Panc1 (cell line): ENCODE measurements around the gene SCAP. TPM values are rescaled to one million over a fixed set of nuclear protein-coding genes. Genes with fewer than 3 reads are reported as not detected.

Experiments used
- ATAC-seq: fragments of 200-7000 bp; cut with Tn5 transposase; 2 replicates; pipeline ENCODE4 v1.9.1; 2020; ENCODE audit warnings: mild to moderate bottlenecking, moderate library complexity
- BruUV-seq: library from RNA; stranded (reverse); fragments of 400-500 nt; replicated peaks from 2 replicates; lab custom pipeline; 2021; lab: Mats Ljungman, UMichigan
- CTCF ChIA-PET: fragments of 300-600 bp; sonication (Branson Sonifier 250); formaldehyde crosslinking; loops from one replicate; lab custom pipeline; 2022; ENCODE audit warnings: antibody characterized with exemption; lab: Charles Lee
- POLR2A ChIA-PET: fragments of 300-600 bp; sonication (Branson Sonifier 250); formaldehyde crosslinking; loops from one replicate; lab custom pipeline; 2022; ENCODE audit warnings: antibody characterized with exemption; lab: Charles Lee
- DNase-seq: peaks from one replicate; pipeline ENCODE4 v3.0.0-alpha.2; 2010; ENCODE audit warnings: low read depth, low spot score
- H3K27ac ChIP-seq: 2 replicates; pipeline ENCODE4 v1.5.1; 2011; ENCODE audit warnings: mild to moderate bottlenecking, low read length, inconsistent platforms
- H3K27me3 ChIP-seq: fragments of 200-500 bp; sonication (Bioruptor generic); 2 replicates; pipeline ENCODE4 v1.6.0; 2014; ENCODE audit warnings: low read length, inconsistent platforms; ENCODE audit not compliant: control insufficient read depth, insufficient read depth
- H3K36me3 ChIP-seq: fragments of 200-500 bp; sonication (Bioruptor generic); 2 replicates; pipeline ENCODE4 v1.5.1; 2014; ENCODE audit warnings: inconsistent platforms, mild to moderate bottlenecking, low read length, moderate library complexity; ENCODE audit not compliant: control insufficient read depth, insufficient read depth
- H3K4me1 ChIP-seq: 2 replicates; pipeline ENCODE4 v1.5.1; 2011; ENCODE audit warnings: inconsistent platforms, mild to moderate bottlenecking, low read length, moderate library complexity; ENCODE audit not compliant: control insufficient read depth, insufficient read depth
- H3K4me3 ChIP-seq, 2 experiments: 2 replicates each; pipeline ENCODE4 v1.5.1; 2011 to 2012; ENCODE audit warnings: low read depth in 2 of 2, low read length in 2 of 2, mild to moderate bottlenecking in 2 of 2, inconsistent platforms in 1 of 2, moderate library complexity in 1 of 2
- H3K9me3 ChIP-seq: fragments of 200-500 bp; sonication (Bioruptor generic); 2 replicates; pipeline ENCODE4 v1.5.1; 2014; ENCODE audit warnings: low read depth, mild to moderate bottlenecking, inconsistent platforms, low read length, moderate library complexity; ENCODE audit not compliant: control insufficient read depth, insufficient read depth
- CTCF ChIP-seq: fragments of 450-650 bp; IDR thresholded peaks from 2 replicates; pipeline ENCODE4 v1.5.1; 2017; ENCODE audit warnings: mild to moderate bottlenecking
- POLR2AphosphoS5 ChIP-seq: IDR thresholded peaks from 2 replicates; pipeline ENCODE4 v1.6.1; 2012; ENCODE audit warnings: mild to moderate bottlenecking, low read depth, low read length, moderate library complexity
- SIN3A ChIP-seq: IDR thresholded peaks from 2 replicates; pipeline ENCODE4 v1.6.1; 2012; ENCODE audit warnings: low read depth, mild to moderate bottlenecking, low read length, moderate library complexity, borderline replicate concordance; ENCODE audit not compliant: insufficient read depth
- TCF7L2 ChIP-seq: IDR thresholded peaks from 2 replicates; pipeline ENCODE4 v1.6.1; 2011; ENCODE audit warnings: mild to moderate bottlenecking, low read depth, low read length, inconsistent platforms
- in situ Hi-C: cut with HindIII; loops from 2 replicates; pipeline ENCODE4 v1.10.0; 2016; ENCODE audit warnings: low sequenced_read_pairs, low pct_unique_long_range_greater_than_20kb
- intact Hi-C: fragments of 100-400 bp; cut with micrococcal nuclease; formaldehyde crosslinking; loops from one replicate; pipeline ENCODE4 v1.10.0; 2022; ENCODE audit not compliant: unreplicated experiment
- total RNA-seq: library from RNA; stranded (reverse); gene quantifications from one replicate; pipeline ENCODE4 v1.2.1, GENCODE V29; 2021; ENCODE audit not compliant: unreplicated experiment
- TF ChIP-seq, protein P1 (sequence below), 2 experiments: IDR thresholded peaks; 2 replicates each; pipeline ENCODE4 v1.6.1; 2011 to 2012; ENCODE audit warnings: low read depth in 2 of 2, control low read depth in 1 of 2, low read length in 1 of 2, mild to moderate bottlenecking in 1 of 2, moderate library complexity in 1 of 2; ENCODE audit not compliant: insufficient read depth in 1 of 2

Gene SCAP
- total RNA-seq, 1 experiment from 2014 or later = 49.7 TPM

GRCh38 chr3:47424434-47425382 is 51.0 kb downstream of the SCAP start:
- CTCF ChIA-PET = no interaction called here

DNA sequence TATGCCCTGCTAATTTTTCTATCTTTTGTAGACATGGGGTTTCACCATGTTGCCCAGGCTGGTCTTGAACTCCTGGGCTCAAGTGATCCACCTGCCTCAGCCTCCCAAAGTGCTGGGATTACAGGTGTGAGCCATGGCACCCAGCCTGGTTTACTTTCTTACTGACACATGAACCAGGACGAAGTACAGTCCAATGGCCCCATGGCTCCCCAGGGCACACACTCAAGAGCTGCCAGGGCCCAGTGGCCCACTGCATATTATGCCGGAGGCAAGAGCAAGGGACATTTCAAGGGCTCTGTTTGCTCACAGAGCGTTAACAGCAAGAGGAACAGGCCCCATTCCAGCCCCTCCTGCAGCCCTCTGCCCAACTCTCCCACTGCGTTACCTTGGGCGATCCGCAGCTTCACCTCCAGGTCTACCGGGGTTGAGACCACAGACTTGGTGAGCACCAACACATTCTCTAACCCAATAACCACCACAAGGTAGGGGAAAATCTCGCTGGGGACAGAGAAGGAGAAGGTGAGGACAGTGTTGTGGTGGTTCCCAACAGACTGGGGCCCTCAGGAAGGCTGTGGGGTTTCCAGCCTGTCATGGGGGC is 52.1 kb downstream of the SCAP start:
- no peak for TF ChIP-seq SIN3A
- in situ Hi-C loops = no loop called here
- ChIA-PET POLR2A (no interaction called here), CTCF (no interaction called here)
- intact Hi-C loops = loop anchor here (10.0 kb wide), 1 partner anchor 51 kb away; the partner anchor contains the start of gene SCAP
- no peak for ATAC-seq
- Histone ChIP-seq H3K4me1 (no peaks in the 10 kb centered on the region), H3K27ac (no peak overlapping the region), H3K4me3 (no peak overlapping the region), H3K27me3 (no peaks in the 10 kb centered on the region), H3K9me3 (no peaks in the 10 kb centered on the region), H3K36me3 (no peaks in the 10 kb centered on the region; the same call in 1 of the 2 replicates)
- DNase-seq = no peak
- BruUV-seq = no TSS peak

More at GRCh38 chr3:47424434-47425382, 51.0 kb downstream of the SCAP start:
- BruUV-seq = no TSS peak
- TF ChIP-seq POLR2AphosphoS5 (no peak), TCF7L2 (no peak), SIN3A (no peak), CTCF (no peak)
- TF ChIP-seq, protein P1, sequence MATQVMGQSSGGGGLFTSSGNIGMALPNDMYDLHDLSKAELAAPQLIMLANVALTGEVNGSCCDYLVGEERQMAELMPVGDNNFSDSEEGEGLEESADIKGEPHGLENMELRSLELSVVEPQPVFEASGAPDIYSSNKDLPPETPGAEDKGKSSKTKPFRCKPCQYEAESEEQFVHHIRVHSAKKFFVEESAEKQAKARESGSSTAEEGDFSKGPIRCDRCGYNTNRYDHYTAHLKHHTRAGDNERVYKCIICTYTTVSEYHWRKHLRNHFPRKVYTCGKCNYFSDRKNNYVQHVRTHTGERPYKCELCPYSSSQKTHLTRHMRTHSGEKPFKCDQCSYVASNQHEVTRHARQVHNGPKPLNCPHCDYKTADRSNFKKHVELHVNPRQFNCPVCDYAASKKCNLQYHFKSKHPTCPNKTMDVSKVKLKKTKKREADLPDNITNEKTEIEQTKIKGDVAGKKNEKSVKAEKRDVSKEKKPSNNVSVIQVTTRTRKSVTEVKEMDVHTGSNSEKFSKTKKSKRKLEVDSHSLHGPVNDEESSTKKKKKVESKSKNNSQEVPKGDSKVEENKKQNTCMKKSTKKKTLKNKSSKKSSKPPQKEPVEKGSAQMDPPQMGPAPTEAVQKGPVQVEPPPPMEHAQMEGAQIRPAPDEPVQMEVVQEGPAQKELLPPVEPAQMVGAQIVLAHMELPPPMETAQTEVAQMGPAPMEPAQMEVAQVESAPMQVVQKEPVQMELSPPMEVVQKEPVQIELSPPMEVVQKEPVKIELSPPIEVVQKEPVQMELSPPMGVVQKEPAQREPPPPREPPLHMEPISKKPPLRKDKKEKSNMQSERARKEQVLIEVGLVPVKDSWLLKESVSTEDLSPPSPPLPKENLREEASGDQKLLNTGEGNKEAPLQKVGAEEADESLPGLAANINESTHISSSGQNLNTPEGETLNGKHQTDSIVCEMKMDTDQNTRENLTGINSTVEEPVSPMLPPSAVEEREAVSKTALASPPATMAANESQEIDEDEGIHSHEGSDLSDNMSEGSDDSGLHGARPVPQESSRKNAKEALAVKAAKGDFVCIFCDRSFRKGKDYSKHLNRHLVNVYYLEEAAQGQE (IDR thresholded peaks at IDR 0.05; ENCODE audit: insufficient read depth in 1 of 2, low read depth in 2 of 2, low read length in 1 of 2) = no peak
- in situ Hi-C loops = no loop called here
- no peaks in the 10 kb centered on the region for H3K27me3 ChIP-seq
- no peaks in the 10 kb centered on the region; the same call in 1 of the 2 replicates for H3K36me3 ChIP-seq
- no peak overlapping the region for H3K27ac ChIP-seq
- H3K4me1 ChIP-seq = no peaks in the 10 kb centered on the region
- no peaks in the 10 kb centered on the region for H3K9me3 ChIP-seq
- no peak for ATAC-seq
- no peak for DNase-seq
- POLR2A ChIA-PET = no interaction called here
- no peak overlapping the region for H3K4me3 ChIP-seq
- intact Hi-C loops = loop anchor here (10.0 kb wide), 1 partner anchor 50 kb away; the partner anchor contains the start of gene SCAP
